Gastroesophageal sphincter (tissue), 4 donors: ENCODE measurements around the gene NFIA. TPM values are rescaled to one million over a fixed set of nuclear protein-coding genes. Genes with fewer than 3 reads are reported as not detected.

Experiments used
- ATAC-seq: fragments of 150-250 bp; one replicate; pipeline ENCODE4 v1.9.1; 2016; ENCODE audit warnings: mild to moderate bottlenecking, moderate library complexity
- H3K27ac ChIP-seq, 4 donors: fragments of 200-600 bp; sonication (generic) in 3 of 4; 1 replicate in 3 of 4; 2 replicates in 1 of 4; pipeline ENCODE4 v1.5.1; 2016 to 2019
- H3K27me3 ChIP-seq: fragments of 200-600 bp; sonication (generic); one replicate; pipeline ENCODE4 v1.5.1; 2019
- H3K36me3 ChIP-seq, 2 donors: fragments of 200-600 bp; sonication (generic); one replicate each; pipeline ENCODE4 v1.5.1; 2019; ENCODE audit warnings: control low read depth in 1 of 2
- H3K4me1 ChIP-seq, 3 donors: fragments of 200-600 bp; sonication (generic); 1 replicate in 2 of 3; 2 replicates in 1 of 3; pipeline ENCODE4 v1.5.1; 2016 to 2019; ENCODE audit warnings: control low read depth in 2 of 3
- H3K4me3 ChIP-seq, 2 donors: fragments of 200-600 bp; sonication (generic); one replicate each; pipeline ENCODE4 v1.5.1; 2019; ENCODE audit warnings: mild to moderate bottlenecking in 1 of 2, moderate library complexity in 1 of 2
- H3K9me3 ChIP-seq, 3 donors: fragments of 200-600 bp; sonication (generic); one replicate each; pipeline ENCODE4 v1.5.1; 2017 to 2019; ENCODE audit warnings: control low read depth in 2 of 3
- CTCF ChIP-seq, 4 experiments: fragments of 200-600 bp in 2 of 4; fragments of 450-650 bp in 2 of 4; sonication (generic) in 1 of 4; IDR thresholded peaks; one replicate each; pipeline ENCODE4 v1.5.1; 2017 to 2019; ENCODE audit warnings: antibody characterized with exemption in 4 of 4, mild to moderate bottlenecking in 2 of 4, moderate library complexity in 2 of 4
- EP300 ChIP-seq: sonication (generic); formaldehyde crosslinking; IDR thresholded peaks from one replicate; pipeline ENCODE4 v1.6.1; 2017; ENCODE audit warnings: antibody characterized with exemption, mild to moderate bottlenecking
- POLR2A ChIP-seq, 2 donors: fragments of 450-650 bp; IDR thresholded peaks; one replicate each; pipeline ENCODE4 v1.6.1; 2017; ENCODE audit warnings: antibody characterized with exemption in 2 of 2, mild to moderate bottlenecking in 2 of 2, moderate library complexity in 1 of 2
- POLR2AphosphoS5 ChIP-seq: sonication (generic); formaldehyde crosslinking; IDR thresholded peaks from one replicate; pipeline ENCODE4 v1.6.1; 2017; ENCODE audit warnings: antibody characterized with exemption
- WGBS, 2 donors: methylation state at CpG; one replicate each; pipeline ENCODE4 v1.1.5; 2018; ENCODE audit warnings: low coverage in 1 of 2; 5-methylcytosine and 5-hydroxymethylcytosine counted together
- total RNA-seq, 4 donors: library from RNA; depleted of rRNA; stranded (reverse); fragments of >200 nt; gene quantifications; one replicate each; pipeline ENCODE4 v1.1.0, GENCODE V29; 2016

The NFIA gene
- total RNA-seq, 4 donors from 2014 or later: 123 to 205 (median 149) TPM

- no peaks in the 10 kb centered on the region for H3K9me3 ChIP-seq
- no peak for ATAC-seq
- H3K27ac ChIP-seq: no peak overlapping the region
- no peaks in the 10 kb centered on the region for H3K36me3 ChIP-seq
- no peaks in the 10 kb centered on the region for H3K27me3 ChIP-seq
- peaks cover 5 to 62% (median 6%) of the 10 kb centered on the region in 3 donors for H3K4me1 ChIP-seq
- TF ChIP-seq EP300 (no peak), POLR2AphosphoS5 (no peak), CTCF (IDR thresholded peaks at IDR 0.05) (no peak), POLR2A (IDR thresholded peaks at IDR 0.05) (no peak)
- 81 to 82% methylated on average over 4 of the region's 4 CpGs for WGBS, 2 donors
- no peak overlapping the region for H3K4me3 ChIP-seq
Measured at GRCh38 chr1:61289232-61290098, 207.1 kb downstream of the NFIA start.

- Histone ChIP-seq H3K4me3 (no peak overlapping the region), H3K9me3 (no peaks in the 10 kb centered on the region), H3K4me1 (peaks cover 3 to 64% (median 6%) of the 10 kb centered on the region in 3 donors), H3K27me3 (no peaks in the 10 kb centered on the region), H3K27ac (no peak overlapping the region), H3K36me3 (no peaks in the 10 kb centered on the region)
- WGBS, 2 donors: 65 to 66% methylated on average over 3 of the region's 3 CpGs
- no peak for ATAC-seq
- no peak for TF ChIP-seq EP300
- TF ChIP-seq CTCF (IDR thresholded peaks at IDR 0.05): no peak
- no peak for TF ChIP-seq POLR2AphosphoS5
- no peak for TF ChIP-seq POLR2A (IDR thresholded peaks at IDR 0.05)
Measured at GRCh38 chr1:61290525-61290924, 208.2 kb downstream of the NFIA start.

GRCh38 chr1:61293197-61293596, 210.8 kb downstream of the NFIA start:
- H3K4me3 ChIP-seq: no peak overlapping the region
- no peaks in the 10 kb centered on the region for H3K27me3 ChIP-seq
- H3K36me3 ChIP-seq: no peaks in the 10 kb centered on the region
- H3K27ac ChIP-seq: no peak overlapping the region
- 51 to 92% methylated on average over 2 of the region's 2 CpGs for WGBS, 2 donors
- no peak for TF ChIP-seq POLR2AphosphoS5
- TF ChIP-seq EP300: no peak
- no peak for TF ChIP-seq CTCF (IDR thresholded peaks at IDR 0.05)
- no peak for TF ChIP-seq POLR2A (IDR thresholded peaks at IDR 0.05)
- no peak for ATAC-seq
- no peaks in the 10 kb centered on the region for H3K9me3 ChIP-seq
- H3K4me1 ChIP-seq: peaks cover 0 to 46% (median 0%) of the 10 kb centered on the region in 3 donors

GRCh38 chr1:61293986-61294504, 211.7 kb downstream of the NFIA start:
- H3K4me3 ChIP-seq: no peak overlapping the region
- TF ChIP-seq EP300: no peak
- no peak for TF ChIP-seq CTCF (IDR thresholded peaks at IDR 0.05)
- no peak for TF ChIP-seq POLR2A (IDR thresholded peaks at IDR 0.05)
- no peak for TF ChIP-seq POLR2AphosphoS5
- H3K27me3 ChIP-seq: no peaks in the 10 kb centered on the region
- no peaks in the 10 kb centered on the region for H3K9me3 ChIP-seq
- ATAC-seq: no peak
- no peaks in the 10 kb centered on the region for H3K36me3 ChIP-seq
- 73 to 83% methylated on average over 2 of the region's 2 CpGs for WGBS, 2 donors
- peaks cover 0 to 50% (median 8%) of the 10 kb centered on the region in 3 donors for H3K4me1 ChIP-seq
- no peak overlapping the region for H3K27ac ChIP-seq
